GM19025 (cell line): ENCODE results near the gene CRTAC1.
A peak's percentile ranks its signal among the peaks of the same experiment; 100 is the strongest.
"Not testable (repeated sequence)": the region's sequence is repeated elsewhere in the genome, so short reads cannot be mapped to it uniquely, and the experiment has no call there.

Experiments used
- ATAC-seq: cut with Tn5 transposase; IDR thresholded peaks from one replicate; pipeline ENCODE4 v1.9.1; 2021; ENCODE audit warnings: mild to moderate bottlenecking, low read depth, moderate library complexity; ENCODE audit not compliant: unreplicated experiment

The CRTAC1 gene

GRCh38 chr10:97849687-97850402, 180.6 kb downstream of the CRTAC1 start, which contains the start of gene GOLGA7B:
Gene GOLGA7B (plus strand): TSS chr10:97849843. CDS start chr10:97850304, 461 bp downstream.
- ATAC-seq = peak; percentile 82

- peak; percentile 9 for ATAC-seq
These were observed 181.2 kb downstream of the CRTAC1 start for GRCh38 chr10:97849103-97849686.

- no peak for ATAC-seq
These were observed 185.7 kb downstream of the CRTAC1 start for GRCh38 chr10:97844678-97845077.

- ATAC-seq = not testable (repeated sequence)
These were observed 186.4 kb downstream of the CRTAC1 start for GRCh38 chr10:97843972-97844371.

GRCh38 chr10:97843281-97843671, 187.1 kb downstream of the CRTAC1 start:
- no peak for ATAC-seq

GRCh38 chr10:97842656-97843280, 187.7 kb downstream of the CRTAC1 start:
- no peak for ATAC-seq

- ATAC-seq = not testable (repeated sequence)
These were observed 188.3 kb downstream of the CRTAC1 start for GRCh38 chr10:97842114-97842513.

GRCh38 chr10:97841166-97841565, 189.3 kb downstream of the CRTAC1 start:
- ATAC-seq = not testable (repeated sequence)

GRCh38 chr10:97838091-97838490, 192.3 kb downstream of the CRTAC1 start:
- ATAC-seq = no peak

- ATAC-seq = no peak
These were observed 194.0 kb downstream of the CRTAC1 start for GRCh38 chr10:97836446-97836845.

GRCh38 chr10:97831259-97831658, 199.2 kb downstream of the CRTAC1 start:
- no peak for ATAC-seq

GRCh38 chr10:97830064-97830463, 200.4 kb downstream of the CRTAC1 start:
- no peak for ATAC-seq

GRCh38 chr10:97828721-97829120, 201.7 kb downstream of the CRTAC1 start:
- ATAC-seq = no peak

- no peak for ATAC-seq
These were observed 202.6 kb downstream of the CRTAC1 start for GRCh38 chr10:97827702-97828291.

GRCh38 chr10:97826892-97827291, 203.5 kb downstream of the CRTAC1 start:
- no peak for ATAC-seq

GRCh38 chr10:97825020-97825760, 205.2 kb downstream of the CRTAC1 start:
- ATAC-seq = no peak

GRCh38 chr10:97823734-97824133, 206.7 kb downstream of the CRTAC1 start:
- no peak for ATAC-seq

GRCh38 chr10:97822261-97822687, 208.1 kb downstream of the CRTAC1 start:
- no peak for ATAC-seq

GRCh38 chr10:97821308-97822038, 208.9 kb downstream of the CRTAC1 start:
- no peak for ATAC-seq
